GM19023 (cell line): ENCODE measurements around the gene RECQL5.
"Not testable (repeated sequence)": the region's sequence is repeated elsewhere in the genome, so short reads cannot be mapped to it uniquely, and the experiment has no call there.

Experiments used
- ATAC-seq: cut with Tn5 transposase; IDR thresholded peaks from one replicate; pipeline ENCODE4 v1.9.1; 2021; ENCODE audit warnings: mild to moderate bottlenecking, moderate library complexity; ENCODE audit not compliant: unreplicated experiment

Gene RECQL5

DNA sequence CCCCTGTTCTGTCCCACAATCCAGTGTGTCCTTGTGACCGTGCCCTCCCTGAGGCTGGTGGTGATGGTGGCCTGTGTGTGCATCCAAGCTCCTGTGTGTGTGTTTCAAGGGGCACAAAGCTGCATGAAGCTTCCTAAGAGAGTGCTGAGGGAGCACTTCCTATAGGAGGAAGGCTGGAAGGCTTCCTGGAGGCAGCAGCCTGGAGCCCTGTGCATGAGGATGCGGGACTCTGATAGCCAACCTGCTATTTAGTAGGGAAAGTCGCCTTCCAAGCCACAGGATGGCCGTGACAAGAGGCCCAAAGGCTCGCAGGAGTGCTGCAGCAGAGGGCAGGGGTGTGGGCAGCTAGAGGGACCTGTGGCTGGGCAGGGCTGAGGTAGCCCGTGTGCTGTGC lies 71.0 kb downstream of the RECQL5 start:
- no peak for ATAC-seq

DNA sequence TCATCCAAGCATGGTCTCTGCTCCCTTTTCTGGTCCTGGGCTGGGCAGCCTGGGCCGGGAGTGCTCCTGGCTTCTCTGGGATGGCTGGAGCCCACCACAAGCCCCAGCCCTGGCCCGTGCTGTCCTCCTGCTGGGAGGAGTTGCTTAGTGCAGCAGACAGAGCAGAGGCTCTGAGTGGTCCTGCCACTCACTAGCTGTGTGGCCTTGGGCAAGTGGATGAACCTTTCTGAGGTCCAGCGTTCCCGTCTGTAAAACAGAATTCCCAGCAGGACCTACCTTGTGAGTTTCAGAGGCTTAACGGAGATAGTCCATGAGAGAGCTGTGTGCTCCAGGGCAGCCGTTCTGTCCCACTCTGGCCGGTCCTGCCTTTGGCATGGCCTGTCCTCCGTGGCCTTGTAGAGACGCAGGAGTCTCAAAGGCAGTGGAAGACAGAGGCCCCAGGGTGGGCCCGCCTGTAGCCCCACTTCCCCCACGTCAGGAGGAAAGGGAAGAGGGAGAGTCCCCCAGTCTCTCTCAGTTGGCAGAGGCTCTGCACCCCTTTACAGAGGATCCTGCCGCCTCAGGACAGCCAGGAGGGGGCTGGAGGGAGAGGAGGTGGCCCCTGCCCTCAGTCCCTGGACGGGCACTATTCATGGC lies 71.6 kb downstream of the RECQL5 start:
- no peak for ATAC-seq

DNA sequence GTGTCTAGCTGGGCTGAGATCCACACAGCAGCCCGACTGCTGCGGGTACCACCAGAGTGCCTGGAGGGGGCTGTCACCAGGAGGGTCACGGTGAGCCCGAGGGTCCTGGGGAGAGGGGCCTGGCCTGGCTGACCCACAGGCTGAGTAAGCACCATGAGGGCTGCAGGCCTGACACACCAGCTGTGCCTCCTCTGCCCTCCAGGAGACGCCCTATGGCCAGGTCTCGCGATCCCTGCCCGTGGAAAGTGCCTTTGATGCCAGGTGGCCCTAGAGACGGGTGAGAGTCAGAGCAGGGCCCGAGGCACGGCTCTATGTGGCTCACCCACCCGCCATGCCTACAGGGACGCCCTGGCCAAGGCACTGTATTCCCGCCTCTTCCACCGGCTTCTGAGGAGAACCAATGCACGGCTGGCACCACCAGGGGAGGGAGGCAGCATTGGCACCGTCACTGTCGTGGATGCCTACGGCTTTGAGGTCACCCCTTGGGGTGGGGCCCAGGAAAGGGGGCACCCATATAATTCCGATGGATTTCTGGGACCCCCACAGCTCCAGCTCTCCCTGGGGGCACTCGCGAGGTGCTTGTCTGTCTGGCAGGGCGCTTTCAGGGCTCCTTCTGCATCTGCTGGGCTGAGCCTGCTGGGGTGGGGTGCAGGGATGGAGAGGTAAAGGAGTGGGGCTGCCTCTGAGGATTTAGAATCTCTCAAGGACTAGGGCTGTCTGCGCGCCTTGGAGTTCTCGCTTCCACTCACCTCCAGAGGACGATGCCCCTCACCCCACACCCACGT lies 72.3 kb downstream of the RECQL5 start:
- ATAC-seq = no peak

DNA sequence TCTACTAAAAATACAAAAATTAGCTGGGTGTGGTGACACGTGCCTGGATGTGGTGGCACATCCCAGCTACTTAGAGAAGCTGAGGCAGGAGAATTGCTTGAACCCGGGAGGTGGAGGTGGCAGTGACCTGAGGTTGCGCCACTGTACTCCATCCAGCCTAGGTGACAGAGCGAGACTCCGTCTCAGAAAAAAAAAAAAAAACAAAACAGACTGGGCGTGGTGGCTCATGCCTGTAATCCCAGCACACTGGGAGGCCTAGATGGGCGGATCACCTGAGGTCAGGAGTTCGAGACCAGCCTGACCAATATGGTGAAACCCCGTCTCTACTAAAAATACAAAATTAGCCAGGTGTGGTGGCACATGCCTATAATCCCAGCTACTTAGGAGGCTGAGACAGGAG lies 73.5 kb downstream of the RECQL5 start:
- not testable (repeated sequence) for ATAC-seq

DNA sequence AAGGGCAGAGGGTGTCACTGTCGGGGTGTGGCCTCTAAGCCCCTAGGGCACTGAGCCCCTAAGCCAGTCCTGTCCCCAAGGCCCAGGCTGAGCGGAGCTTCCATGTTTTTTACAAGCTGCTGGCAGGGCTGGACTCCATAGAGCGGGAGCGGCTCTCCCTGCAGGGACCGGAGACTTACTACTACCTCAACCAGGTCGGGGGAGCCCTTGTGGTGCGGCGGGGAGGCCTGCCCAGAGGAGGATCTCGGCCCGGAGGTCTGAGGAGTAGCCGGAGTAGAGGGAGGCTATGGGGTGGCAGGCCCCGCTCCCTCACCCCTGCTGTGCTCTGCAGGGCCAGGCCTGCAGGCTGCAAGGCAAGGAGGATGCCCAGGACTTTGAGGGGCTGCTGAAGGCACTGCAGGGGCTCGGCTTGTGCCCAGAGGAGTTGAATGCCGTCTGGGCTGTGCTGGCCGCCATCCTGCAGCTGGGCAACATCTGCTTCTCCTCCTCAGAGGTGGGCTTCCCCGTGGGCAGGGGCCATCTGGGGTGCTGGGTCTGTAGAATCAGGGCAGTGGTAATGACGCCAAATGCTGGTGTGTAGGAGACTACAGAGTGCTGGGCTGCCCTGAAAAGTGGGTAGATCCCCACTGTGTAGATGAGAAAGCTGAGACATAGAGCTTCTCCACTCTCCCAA lies 74.5 kb downstream of the RECQL5 start:
- no peak for ATAC-seq

DNA sequence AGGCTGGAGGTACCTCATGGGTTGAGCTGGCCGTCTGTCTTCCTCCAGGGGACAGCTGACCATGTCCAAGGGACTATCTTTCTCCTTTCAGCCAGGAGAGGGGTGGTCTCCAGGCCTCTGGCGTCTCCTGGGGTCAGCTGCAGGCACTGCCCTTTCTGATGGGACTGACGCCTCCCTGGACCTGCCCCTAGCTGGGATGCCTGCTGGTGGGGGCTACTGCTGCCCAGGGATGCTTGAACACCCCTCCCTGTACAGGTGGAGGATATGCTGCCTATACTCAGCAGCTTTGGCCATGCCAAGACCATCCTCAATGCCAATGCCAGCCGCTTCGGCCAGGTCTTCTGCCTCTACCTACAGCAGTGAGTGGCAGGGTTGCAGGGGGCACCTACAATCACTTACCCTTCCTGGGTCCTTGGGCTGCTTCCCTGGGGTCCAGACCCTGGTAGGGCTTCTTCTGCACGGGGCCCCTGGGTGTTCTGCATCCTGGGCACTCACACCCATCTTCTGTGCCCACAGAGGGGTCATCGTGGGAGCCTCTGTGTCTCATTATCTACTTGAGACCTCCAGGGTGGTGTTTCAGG lies 75.1 kb downstream of the RECQL5 start:
- no peak for ATAC-seq

DNA sequence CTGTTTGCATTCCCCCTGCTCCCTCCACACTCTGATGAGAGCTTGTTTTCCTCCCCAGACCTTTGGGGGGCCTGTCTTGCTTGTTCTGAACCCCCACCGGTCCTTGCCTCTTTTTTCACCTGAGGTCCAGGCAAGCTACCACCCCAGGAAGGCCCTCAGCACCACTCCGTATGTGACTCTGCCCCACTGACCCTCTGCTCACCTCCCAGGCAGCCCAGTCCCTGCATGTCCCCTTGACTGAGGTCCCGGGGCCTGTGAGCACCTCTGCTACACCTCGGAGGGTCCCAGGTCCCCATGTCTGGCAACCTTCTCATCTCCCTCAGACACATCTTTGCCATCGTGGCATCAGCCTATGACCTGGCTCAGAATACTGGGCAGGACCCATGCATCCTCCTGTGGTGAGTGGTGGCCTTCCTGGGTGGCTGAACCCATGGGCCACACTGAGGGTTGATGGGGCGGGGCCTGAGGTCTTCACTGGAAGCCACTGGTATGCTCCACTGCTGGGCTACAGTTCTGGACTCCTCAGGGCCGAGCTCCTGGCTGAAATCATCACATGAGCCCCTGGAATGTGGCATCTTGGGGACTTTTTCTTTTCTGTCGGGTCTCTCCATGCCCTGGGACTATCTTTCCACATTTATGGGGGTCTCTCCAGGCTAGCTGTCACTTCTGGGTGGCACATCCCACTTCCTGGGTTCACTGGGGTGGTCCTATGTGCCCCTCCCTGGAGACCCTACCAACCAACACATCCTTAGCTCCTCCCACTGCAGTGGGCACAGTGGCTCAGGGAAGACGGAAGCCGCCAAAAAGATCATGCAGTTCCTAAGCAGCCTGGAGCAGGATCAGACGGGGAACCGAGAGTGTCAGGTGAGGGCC lies 75.9 kb downstream of the RECQL5 start:
- ATAC-seq = no peak

DNA sequence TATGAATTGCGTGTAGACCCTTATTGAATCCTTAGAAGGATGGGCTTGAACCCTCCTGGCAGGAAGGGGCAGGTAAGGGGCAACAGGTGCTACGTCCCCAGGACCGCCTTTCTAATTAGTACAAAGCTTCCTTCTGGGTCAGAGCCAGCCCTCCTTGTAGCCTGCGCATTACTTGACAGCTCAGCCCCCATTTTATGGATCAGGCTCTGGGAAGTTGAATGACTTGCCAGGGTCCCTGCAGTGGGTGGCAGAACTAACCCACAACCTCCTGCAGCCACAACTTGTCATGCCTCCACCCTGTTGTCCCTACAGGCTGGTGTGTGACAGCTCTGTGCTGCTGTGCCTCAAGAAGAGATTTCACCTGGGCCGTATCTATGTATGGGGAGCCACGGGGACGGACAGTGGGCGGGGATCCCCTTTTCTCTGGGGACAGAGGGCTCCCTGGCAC lies 76.6 kb downstream of the RECQL5 start:
- ATAC-seq = no peak

DNA sequence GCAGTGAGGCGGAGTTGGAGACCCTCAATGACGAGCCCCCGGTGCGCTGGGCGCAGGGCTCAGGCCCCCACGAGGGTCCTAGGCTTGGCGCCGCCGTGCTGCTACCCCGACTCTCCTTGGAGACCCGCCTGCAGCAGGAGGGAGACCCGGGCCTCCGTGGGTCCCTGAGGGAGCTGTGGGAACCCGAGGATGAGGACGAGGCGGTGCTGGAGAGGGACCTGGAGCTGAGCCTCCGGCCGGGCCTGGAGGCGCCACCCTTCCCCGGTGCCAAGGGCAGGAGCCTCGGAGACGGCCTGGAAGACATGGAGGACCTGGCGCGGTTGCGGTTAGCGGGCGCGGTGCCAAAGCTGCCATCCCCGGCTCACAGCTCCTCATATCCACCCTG lies 77.0 kb downstream of the RECQL5 start:
- no peak for ATAC-seq

DNA sequence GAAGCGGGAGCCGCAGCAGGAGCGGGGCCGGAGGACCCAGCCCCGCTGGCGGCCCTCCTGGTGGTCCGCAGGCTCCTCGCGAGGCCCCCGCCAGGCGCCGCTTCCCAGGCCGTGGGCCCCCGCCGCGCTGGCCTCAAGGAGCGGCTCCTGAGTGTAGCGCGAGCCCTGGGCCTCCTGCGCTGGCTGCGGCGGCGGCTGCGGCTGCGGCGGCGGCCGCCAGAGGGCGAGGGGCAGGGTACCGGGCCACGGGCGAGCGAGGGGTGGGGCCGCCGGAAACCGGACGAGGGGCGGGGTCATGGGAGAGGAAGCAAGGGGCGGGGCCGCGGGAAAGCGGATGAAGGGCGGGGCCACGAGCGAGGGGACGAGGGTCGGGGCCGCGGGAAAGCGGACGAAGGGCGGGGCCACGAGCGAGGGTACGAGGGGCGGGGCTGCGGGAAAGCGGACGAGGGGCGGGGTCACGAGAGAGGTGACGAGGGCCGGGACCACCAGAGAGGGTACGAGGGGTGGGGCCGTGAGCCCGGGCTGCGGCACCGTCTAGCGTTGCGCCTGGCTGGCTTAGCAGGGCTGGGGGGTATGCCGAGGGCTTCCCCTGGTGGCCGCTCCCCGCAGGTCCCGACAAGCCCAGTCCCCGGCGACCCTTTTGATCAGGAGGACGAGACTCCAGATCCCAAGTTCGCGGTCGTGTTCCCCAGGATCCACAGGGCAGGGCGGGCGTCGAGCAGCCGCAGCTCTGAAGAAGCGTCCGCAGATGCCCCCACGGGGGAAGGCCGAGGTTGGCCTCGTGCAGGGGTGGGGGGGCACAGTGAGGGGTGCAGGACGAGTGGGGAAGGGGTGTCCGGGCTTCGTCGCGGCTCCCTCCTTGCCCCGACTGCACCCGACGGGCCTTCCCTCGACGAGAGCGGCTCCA lies 77.7 kb downstream of the RECQL5 start:
- ATAC-seq = peak; percentile 76

DNA sequence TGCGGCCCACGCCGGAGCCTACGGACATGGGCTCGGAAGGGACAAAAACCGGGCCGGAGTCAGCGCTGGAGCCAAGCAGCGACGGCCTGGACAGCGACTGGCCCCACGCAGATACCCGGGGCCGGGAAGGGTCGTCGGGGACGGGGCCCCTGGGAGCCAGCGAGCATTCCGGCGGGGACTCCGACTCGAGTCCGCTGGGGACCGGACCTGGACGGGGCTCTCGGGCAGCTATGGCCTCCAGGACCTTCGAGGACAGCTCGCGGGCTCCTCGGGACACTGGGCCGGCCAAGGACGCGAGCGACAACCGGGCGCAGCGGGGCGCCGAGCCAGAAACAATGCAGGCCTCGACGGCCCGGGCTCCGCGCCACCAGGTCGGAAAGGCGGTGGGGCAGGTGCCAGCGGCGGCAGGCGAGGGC lies 78.3 kb downstream of the RECQL5 start:
- ATAC-seq = peak; percentile 3

DNA sequence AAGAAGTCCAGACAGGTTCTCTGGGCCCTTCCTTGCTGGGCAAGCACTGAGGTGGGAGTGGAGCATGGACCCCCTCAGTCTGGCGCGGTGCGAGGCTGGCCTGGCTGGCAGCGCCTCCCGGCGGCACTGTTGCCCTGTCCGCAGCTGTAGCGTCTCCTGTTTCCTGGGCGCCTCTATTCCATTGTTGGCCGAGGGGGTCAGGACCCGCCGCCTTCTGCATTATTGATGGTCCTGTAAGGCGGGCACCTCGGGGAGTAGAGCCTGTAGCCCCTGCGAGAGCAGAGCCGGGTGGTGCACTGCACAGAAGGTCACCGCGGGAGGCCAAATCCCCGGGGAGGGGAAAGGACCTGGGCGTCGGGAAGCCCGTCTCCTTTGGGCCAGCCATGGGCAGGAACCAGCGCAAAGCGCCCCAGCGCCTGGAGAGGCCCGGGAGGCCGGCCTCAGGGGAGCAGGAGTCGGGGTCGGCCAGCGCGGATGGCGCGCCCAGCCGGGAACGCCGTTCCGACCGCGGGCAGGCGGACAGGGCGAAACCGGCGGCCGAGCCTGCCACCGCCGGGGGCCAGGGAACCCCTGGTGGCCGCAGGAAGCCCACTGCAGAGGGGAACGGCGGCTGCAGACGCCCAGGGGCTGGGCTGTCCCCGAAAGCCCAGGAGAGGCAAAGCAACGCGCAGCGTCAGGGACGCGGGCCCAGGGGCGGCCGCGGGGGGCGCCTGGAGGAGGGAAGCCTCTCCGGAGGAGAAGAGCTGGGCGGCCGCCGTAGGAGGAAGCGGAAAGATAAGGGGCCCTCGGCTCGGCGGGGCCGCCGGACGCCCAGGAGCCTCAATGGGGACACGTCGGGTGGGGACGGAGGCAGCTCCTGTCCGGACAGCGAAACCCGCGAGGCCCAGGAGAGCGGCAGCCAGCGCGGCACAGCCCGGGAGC lies 79.0 kb downstream of the RECQL5 start, which contains the start of gene MYO15B:
Gene MYO15B (plus strand): TSS at position 126 of the 921 bp plus-strand sequence. CDS start 258 bp downstream, at position 384.
- ATAC-seq = no peak

DNA sequence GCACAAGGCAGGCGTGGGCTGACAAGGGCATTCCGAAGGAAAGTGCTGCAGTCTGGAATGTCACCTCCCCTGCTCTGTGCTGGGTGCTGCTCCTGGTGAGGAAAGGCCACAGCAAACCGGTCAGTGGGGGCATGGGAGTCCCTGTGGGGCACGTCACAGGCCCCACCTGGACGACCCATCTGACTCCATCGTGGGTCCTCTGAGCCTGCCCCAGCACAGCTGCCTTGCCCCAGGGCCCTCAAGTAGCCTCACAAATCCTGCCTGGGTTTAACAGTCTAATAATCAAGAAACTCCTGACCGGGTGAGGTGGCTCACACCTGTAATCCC lies 82.1 kb downstream of the RECQL5 start:
- no peak for ATAC-seq

DNA sequence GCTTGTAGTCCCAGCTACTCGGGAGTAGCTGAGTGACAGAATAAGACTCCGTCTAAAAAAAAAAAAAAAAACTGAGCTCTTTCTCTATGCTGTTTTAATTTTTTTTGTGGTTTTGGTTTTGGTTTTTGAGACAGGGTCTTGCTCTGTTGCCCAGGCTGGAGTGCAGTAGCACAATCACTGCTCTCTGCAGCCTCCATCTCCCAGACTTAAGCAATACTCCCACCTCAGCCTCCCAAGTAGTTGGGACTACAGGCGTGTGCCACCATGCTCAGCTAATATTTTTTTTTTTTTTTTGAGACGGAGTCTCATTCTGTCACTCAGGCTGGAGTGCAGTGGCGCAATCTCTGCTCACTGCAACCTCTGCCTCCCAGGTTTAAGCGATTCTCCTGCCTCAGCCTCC lies 83.8 kb downstream of the RECQL5 start:
- not testable (repeated sequence) for ATAC-seq

DNA sequence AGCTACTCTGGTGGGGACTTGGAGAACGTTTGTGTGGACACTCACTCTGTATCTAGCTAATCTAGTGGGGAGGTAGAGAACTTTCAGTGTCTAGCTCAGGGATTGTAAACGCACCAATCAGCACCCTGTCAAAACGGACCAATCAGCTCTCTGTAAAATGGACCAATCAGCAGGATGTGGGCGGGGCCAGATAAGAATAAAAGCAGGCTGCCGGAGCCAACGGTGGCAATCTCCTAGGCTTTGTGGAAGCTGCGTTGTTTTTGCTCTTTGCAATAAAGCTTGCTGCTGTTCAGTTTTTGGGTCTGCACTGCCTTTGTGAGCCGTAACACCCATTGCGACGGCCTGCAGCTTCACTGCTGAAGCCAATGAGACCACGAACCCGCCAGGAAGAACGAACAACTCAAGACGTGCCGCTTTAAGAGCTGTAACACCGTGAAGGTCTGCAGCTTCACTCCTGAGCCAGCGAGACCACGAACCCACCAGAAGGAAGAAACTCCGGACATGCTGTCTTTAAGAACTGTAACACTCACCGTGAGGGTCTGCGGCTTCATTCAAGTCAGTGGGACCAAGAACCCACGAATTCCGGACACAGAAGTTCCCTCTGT lies 85.7 kb downstream of the RECQL5 start:
- not testable (repeated sequence) for ATAC-seq
